ENCODE data around the gene NR2F1-AS1. TPM values are rescaled to one million over a fixed set of nuclear protein-coding genes. Genes with fewer than 3 reads are reported as not detected.

The NR2F1-AS1 gene
- total and polyA plus RNA-seq, 3 donors from 2014 or later = 15.6 to 24.8 (median 20.6) TPM

GRCh38 chr5:93578813-93579691 is 2.0 kb downstream of the NR2F1-AS1 start:
- H3K27me3 ChIP-seq = no peaks in the 10 kb centered on the region
- intact Hi-C loops (cut with DNase I; ENCODE audit: low total_unique reads) = no loop called here
- H3K9me3 ChIP-seq = no peaks in the 10 kb centered on the region
- DNase-seq = no peak
- peak overlapping the region; percentile 63 to 72 for H3K4me3 ChIP-seq
- TF ChIP-seq CTCF (IDR thresholded peaks at IDR 0.05) = no peak
- TF ChIP-seq POLR2A (IDR thresholded peaks at IDR 0.05) = no peak
- H3K36me3 ChIP-seq (ENCODE audit: low read depth, missing control alignments) = no peaks in the 10 kb centered on the region
- WGBS, 2 donors = 4 to 5% methylated on average over 19 to 49 of the region's 49 CpGs
- peaks cover 10% of the 10 kb centered on the region for H3K4me1 ChIP-seq
- peak overlapping the region; percentile 72 to 77 for H3K27ac ChIP-seq

- H3K27me3 ChIP-seq = no peaks in the 10 kb centered on the region
- DNase-seq = no peak
- H3K36me3 ChIP-seq (ENCODE audit: low read depth, missing control alignments) = no peaks in the 10 kb centered on the region
- intact Hi-C loops (cut with DNase I; ENCODE audit: low total_unique reads) = no loop called here
- TF ChIP-seq POLR2A (IDR thresholded peaks at IDR 0.05) = no peak
- TF ChIP-seq CTCF (IDR thresholded peaks at IDR 0.05) = no peak
- no peaks in the 10 kb centered on the region for H3K9me3 ChIP-seq
- H3K4me3 ChIP-seq = peak overlapping the region in 1 of 2 donors; percentile 72
- H3K27ac ChIP-seq = peak overlapping the region; percentile 72 to 77
- WGBS, 2 donors = 50 to 58% methylated on average over 25 of the region's 25 CpGs
- peaks cover 10% of the 10 kb centered on the region for H3K4me1 ChIP-seq
Observed at GRCh38 chr5:93577854-93578812, 2.9 kb downstream of the NR2F1-AS1 start.

GRCh38 chr5:93576994-93577853 is 3.8 kb downstream of the NR2F1-AS1 start:
- H3K27ac ChIP-seq = no peak overlapping the region
- H3K27me3 ChIP-seq = no peaks in the 10 kb centered on the region
- no peaks in the 10 kb centered on the region for H3K9me3 ChIP-seq
- no peak overlapping the region for H3K4me3 ChIP-seq
- 78% methylated on average over 9 of the region's 9 CpGs for whole genome bisulfite sequencing, 2 donors
- no peak for DNase-seq
- no peak for TF ChIP-seq CTCF (IDR thresholded peaks at IDR 0.05)
- no peak for TF ChIP-seq POLR2A (IDR thresholded peaks at IDR 0.05)
- H3K4me1 ChIP-seq = peaks cover 10% of the 10 kb centered on the region
- H3K36me3 ChIP-seq (ENCODE audit: low read depth, missing control alignments) = no peaks in the 10 kb centered on the region
- intact Hi-C loops (cut with DNase I; ENCODE audit: low total_unique reads) = no loop called here
